Activated CD8-positive, alpha-beta T cell treated with anti-CD3 and anti-CD28 coated beads, Interleukin-2, amount 10 ng/mL, durations not matched to agents 7 days and 5 days (primary cell): Measurements from ENCODE around the gene ST6GAL2. TPM values are rescaled to one million over a fixed set of nuclear protein-coding genes. Genes with fewer than 3 reads are reported as not detected.

ENCODE experiments used
- ATAC-seq: fragments of 150-1000 bp; cut with Tn5 transposase; one replicate; pipeline ENCODE4 v1.10.0; 2021; ENCODE audit warnings: moderate library complexity
- CTCF ChIA-PET: fragments of 350-600 bp; sonication (Branson Sonifier 250); formaldehyde crosslinking; loops from one replicate; lab custom pipeline; 2021; ENCODE audit warnings: antibody characterized with exemption; lab: Charles Lee
- POLR2A ChIA-PET: fragments of 350-600 bp; sonication (Branson Sonifier 250); formaldehyde crosslinking; loops from one replicate; lab custom pipeline; 2021; ENCODE audit warnings: antibody characterized with exemption; lab: Charles Lee
- DNase-seq: peaks from one replicate; pipeline ENCODE4 v3.0.0-alpha.2; 2020
- H3K27ac Mint-ChIP-seq: one replicate; pipeline ENCODE4 v1.8.0; 2021; ENCODE audit warnings: mild to moderate bottlenecking, mixed read lengths
- H3K27me3 Mint-ChIP-seq: one replicate; pipeline ENCODE4 v1.8.0; 2021; ENCODE audit warnings: low read depth, mixed read lengths
- H3K36me3 Mint-ChIP-seq: one replicate; pipeline ENCODE4 v1.8.0; 2021; ENCODE audit warnings: low read depth, mixed read lengths
- H3K4me1 Mint-ChIP-seq: one replicate; pipeline ENCODE4 v1.8.0; 2021; ENCODE audit warnings: low read depth, mixed read lengths
- H3K4me3 Mint-ChIP-seq: one replicate; pipeline ENCODE4 v1.8.0; 2021; ENCODE audit warnings: mild to moderate bottlenecking, mixed read lengths
- H3K9me3 Mint-ChIP-seq: one replicate; pipeline ENCODE4 v1.8.0; 2022; ENCODE audit warnings: mixed read lengths; ENCODE audit not compliant: insufficient read depth
- total RNA-seq, 2 experiments: library from RNA; stranded (reverse); gene quantifications; one replicate each; pipeline ENCODE4 v1.2.3, GENCODE V29; 2021

The ST6GAL2 gene
- total RNA-seq, 2 experiments from 2014 or later: not detected

DNA sequence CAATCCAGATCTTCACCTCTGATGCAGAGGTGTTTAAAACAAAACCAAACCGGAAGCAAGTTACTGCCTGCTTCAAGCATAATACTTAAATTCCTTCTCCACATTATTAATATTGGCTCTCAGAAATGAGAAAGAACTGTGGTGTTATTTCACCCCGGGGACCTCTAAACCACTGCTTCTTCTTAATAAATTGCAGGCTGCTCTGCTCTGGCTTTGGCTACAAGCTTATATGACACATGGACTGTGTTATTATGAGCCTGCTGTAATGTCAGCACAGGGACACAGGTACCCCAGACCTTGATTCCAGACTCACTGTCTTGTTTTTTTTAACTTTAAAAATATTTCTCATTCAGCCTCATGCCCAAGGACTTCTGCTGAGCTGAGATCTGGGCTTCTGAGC lies 45.1 kb downstream of the ST6GAL2 start:
- ChIA-PET CTCF (no interaction called here), POLR2A (no interaction called here)
- ATAC-seq: no peak

DNA sequence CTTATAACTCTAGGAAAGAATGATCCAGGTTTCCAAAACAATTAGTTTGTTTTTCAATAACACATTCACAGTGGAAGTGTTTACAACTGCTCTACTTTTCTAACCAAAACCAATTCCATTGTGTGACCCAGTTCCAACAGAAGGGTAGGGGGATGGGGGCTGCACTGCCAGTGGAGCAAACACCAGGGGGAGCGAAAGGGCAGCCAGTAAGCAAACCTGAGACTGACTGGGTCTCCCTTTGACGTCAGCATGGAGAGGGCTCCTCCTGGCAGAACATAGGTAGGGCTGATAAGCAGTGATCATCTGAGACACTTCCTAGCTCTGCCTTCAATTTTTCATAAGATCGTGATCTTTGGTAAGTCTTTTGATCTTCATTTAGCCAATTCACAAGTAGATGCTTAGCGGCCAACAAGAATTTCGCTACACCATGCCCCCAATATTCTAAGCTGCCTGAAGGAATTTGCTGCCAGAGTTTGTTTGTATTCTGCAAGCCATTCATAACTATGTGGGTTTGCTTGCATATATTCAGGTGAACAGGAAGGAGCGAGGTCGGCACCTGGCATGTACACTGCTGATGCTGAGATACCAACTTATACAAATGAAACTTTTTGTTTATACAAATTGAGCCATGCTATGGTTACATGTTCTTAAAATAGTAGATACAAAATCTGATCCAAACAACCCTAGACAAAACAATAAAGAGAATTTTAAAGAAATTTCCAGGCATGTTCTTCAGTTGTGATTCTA lies 45.9 kb downstream of the ST6GAL2 start:
- POLR2A ChIA-PET: no interaction called here
- Mint-ChIP-seq H3K27ac (no peak overlapping the region), H3K27me3 (no peaks in the 10 kb centered on the region), H3K4me3 (no peak overlapping the region), H3K9me3 (no peaks in the 10 kb centered on the region), H3K4me1 (no peaks in the 10 kb centered on the region), H3K36me3 (no peaks in the 10 kb centered on the region)
- ATAC-seq: no peak
- CTCF ChIA-PET: no interaction called here
- DNase-seq: no peak

More for the DNA sequence above, 45.1 kb downstream of the ST6GAL2 start:
- DNase-seq: no peak
- H3K4me3 Mint-ChIP-seq: no peak overlapping the region
- no peaks in the 10 kb centered on the region for H3K36me3 Mint-ChIP-seq
- no peaks in the 10 kb centered on the region for H3K9me3 Mint-ChIP-seq
- no peak overlapping the region for H3K27ac Mint-ChIP-seq
- H3K4me1 Mint-ChIP-seq: no peaks in the 10 kb centered on the region
- no peaks in the 10 kb centered on the region for H3K27me3 Mint-ChIP-seq

DNA sequence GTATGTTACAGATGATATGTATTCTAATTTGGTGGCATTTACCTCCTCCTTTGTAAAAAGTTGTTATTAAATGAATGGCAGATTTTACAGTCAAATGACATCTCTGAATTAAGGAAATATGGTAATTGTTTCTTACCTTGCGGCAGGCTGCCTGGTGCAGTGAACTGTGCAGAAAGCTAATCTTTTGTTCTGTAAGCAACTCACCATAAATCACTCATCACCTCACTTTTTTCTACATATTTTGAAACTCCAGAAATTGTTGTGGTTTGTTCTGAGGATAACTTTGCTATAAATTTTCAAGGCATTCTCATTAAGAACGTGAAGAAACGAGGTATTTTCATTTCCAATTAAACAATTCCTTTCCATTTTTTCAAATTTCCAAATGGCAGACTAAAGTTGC lies 52.7 kb downstream of the ST6GAL2 start:
- H3K36me3 Mint-ChIP-seq: no peaks in the 10 kb centered on the region
- no peak overlapping the region for H3K27ac Mint-ChIP-seq
- POLR2A ChIA-PET: no interaction called here
- no peak for ATAC-seq
- H3K4me3 Mint-ChIP-seq: no peak overlapping the region
- no peaks in the 10 kb centered on the region for H3K4me1 Mint-ChIP-seq
- H3K27me3 Mint-ChIP-seq: no peaks in the 10 kb centered on the region
- H3K9me3 Mint-ChIP-seq: no peaks in the 10 kb centered on the region
- no peak for DNase-seq
- CTCF ChIA-PET: no interaction called here

DNA sequence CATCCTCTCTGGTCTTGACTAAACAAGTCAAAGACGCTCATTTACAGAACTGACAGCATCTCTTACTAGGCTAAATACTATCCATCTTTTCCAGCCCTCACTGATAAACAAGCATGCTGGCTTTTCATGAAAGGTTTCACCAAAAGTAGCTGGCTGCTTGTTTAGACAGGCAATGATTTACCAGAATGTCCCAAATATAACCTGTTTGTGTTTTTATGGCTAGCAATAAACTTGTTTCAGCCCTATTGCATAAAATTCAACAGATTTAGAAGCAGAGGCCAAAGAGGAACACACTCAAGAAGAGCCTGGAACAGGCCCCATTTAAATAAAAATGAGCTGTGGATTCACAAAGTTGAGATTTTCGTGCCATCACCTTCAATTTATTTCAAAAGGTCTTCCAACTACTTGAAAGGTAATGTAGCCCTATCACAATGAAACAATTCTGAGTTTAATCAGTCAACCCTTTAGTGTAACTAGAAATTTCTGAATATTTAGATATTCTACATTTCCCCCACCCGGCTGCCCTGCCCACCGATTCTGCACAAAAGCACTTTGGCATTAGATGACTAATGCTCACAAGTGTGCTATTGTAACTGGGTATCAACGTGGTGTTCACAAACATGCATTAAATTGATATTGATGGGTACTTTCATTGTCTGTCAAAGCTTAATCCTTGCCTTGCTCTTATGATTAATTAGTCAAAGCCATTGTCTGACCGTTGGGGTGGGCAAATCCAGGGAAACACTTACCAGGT lies 54.0 kb downstream of the ST6GAL2 start:
- DNase-seq (no peak), ATAC-seq (no peak)
- H3K4me3 Mint-ChIP-seq: no peak overlapping the region
- H3K4me1 Mint-ChIP-seq: no peaks in the 10 kb centered on the region
- no peaks in the 10 kb centered on the region for H3K36me3 Mint-ChIP-seq
- ChIA-PET POLR2A (no interaction called here), CTCF (no interaction called here)
- H3K27ac Mint-ChIP-seq: no peak overlapping the region
- no peaks in the 10 kb centered on the region for H3K27me3 Mint-ChIP-seq
- no peaks in the 10 kb centered on the region for H3K9me3 Mint-ChIP-seq

DNA sequence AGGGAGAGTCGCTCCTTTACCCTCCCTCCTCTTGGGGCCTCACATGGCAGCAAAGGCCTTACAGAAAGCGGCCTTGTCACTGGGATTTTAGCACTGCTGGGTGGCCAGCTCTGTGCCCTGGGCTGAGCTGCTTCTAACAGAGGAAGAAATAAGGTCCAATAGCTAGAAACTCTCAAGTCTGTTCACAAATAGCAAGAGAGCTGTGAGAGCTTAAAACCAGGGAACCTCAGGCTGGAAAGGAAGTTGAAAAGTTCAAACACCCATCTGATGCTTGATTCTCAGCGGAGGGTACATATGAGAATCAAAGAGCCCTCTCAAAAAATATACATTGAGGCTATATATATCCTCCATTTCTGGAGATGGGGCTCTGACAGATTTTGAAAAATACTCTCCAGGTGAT lies 54.7 kb downstream of the ST6GAL2 start:
- H3K27ac Mint-ChIP-seq: no peak overlapping the region
- ATAC-seq: no peak
- H3K4me1 Mint-ChIP-seq: no peaks in the 10 kb centered on the region
- H3K9me3 Mint-ChIP-seq: no peaks in the 10 kb centered on the region
- POLR2A ChIA-PET: no interaction called here
- H3K36me3 Mint-ChIP-seq: no peaks in the 10 kb centered on the region
- no peak for DNase-seq
- no peaks in the 10 kb centered on the region for H3K27me3 Mint-ChIP-seq
- H3K4me3 Mint-ChIP-seq: no peak overlapping the region
- CTCF ChIA-PET: no interaction called here

DNA sequence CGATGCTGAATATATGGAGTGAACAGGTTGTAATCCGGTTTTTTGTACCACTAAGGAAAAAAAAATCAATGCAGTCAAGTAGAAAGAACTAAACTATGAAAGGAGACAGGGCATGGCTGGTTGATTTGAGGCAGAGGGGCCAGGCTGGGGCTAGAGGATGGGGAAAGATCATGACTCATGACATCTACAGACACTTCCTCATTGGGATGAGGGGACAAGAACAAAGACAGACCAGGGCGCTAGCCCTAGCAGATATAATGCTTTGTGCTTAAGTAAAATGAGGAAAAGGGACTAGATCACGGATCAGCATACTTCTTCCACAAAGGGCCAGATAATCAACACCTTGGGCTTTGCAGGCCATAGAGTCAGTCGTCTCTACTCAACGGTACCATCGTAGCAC lies 55.8 kb downstream of the ST6GAL2 start:
- H3K36me3 Mint-ChIP-seq: no peaks in the 10 kb centered on the region
- CTCF ChIA-PET: no interaction called here
- H3K9me3 Mint-ChIP-seq: no peaks in the 10 kb centered on the region
- DNase-seq: no peak
- POLR2A ChIA-PET: no interaction called here
- H3K27ac Mint-ChIP-seq: no peak overlapping the region
- no peaks in the 10 kb centered on the region for H3K27me3 Mint-ChIP-seq
- no peaks in the 10 kb centered on the region for H3K4me1 Mint-ChIP-seq
- no peak for ATAC-seq
- no peak overlapping the region for H3K4me3 Mint-ChIP-seq

DNA sequence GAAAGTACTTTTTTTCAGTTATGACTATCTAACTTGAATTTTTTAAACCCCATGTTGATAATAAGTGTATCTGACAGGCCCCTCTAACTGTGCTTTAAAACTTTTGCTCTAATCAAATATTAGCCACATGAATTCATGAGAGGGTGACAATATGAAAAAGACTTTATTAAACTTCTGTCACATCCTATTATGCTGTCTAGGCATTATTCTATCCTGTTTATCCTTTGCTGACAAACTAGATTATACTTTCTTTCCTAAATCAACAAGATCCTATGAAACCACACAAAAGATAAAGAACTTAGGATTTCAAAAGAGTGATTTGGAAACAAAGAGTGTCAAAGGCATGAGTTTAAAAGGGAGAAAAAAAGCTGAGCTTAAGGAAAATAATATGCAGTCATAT lies 57.8 kb downstream of the ST6GAL2 start:
- no peak overlapping the region for H3K27ac Mint-ChIP-seq

DNA sequence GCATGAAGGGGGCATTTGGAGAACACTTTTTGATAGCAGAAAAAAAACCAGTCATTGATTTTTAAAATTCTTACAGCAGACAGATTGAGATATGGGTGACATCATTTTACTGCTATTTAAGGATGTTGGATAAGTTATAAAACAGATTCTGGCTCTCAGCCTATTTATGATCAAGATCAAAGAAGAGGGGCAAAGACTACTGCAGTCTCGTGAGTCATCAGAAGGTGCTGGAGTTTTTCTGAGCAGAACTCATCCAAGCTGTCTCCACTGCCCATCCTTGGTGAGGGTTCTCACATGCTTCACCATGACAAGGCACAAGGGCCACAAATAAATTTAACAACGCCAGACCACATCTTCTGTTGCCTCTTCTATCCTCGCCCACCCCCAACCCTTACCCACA lies 58.8 kb downstream of the ST6GAL2 start:
- Mint-ChIP-seq H3K9me3 (no peaks in the 10 kb centered on the region), H3K4me1 (no peaks in the 10 kb centered on the region), H3K27ac (no peak overlapping the region), H3K36me3 (no peaks in the 10 kb centered on the region), H3K4me3 (no peak overlapping the region), H3K27me3 (no peaks in the 10 kb centered on the region)
- ATAC-seq (no peak), DNase-seq (no peak)
- ChIA-PET CTCF (no interaction called here), POLR2A (no interaction called here)

More for the DNA sequence above, 57.8 kb downstream of the ST6GAL2 start:
- Mint-ChIP-seq H3K36me3 (no peaks in the 10 kb centered on the region), H3K27me3 (no peaks in the 10 kb centered on the region), H3K9me3 (no peaks in the 10 kb centered on the region), H3K4me3 (no peak overlapping the region), H3K4me1 (no peaks in the 10 kb centered on the region)
- ATAC-seq (no peak), DNase-seq (no peak)
- CTCF ChIA-PET: no interaction called here
- POLR2A ChIA-PET: no interaction called here

DNA sequence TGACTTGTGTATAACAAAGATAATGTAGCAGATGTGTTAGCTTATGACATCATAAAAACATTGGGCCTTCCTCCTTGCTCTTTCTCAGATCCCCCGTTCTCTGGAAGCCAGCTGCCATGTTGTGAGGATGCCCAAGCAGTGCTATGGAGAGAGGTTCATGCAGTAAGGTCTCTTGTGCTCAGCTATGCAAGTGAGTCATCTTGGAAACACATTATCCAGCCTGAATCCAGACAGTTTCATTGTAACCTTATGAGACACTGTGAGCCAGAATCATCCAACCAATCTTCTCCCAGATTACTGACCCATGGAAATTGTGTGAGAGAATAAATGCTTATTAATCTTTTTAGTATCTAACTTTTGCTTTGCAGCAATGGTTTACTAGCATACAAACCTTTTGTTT lies 60.8 kb downstream of the ST6GAL2 start:
- ChIA-PET CTCF (no interaction called here), POLR2A (no interaction called here)
- Mint-ChIP-seq H3K36me3 (no peaks in the 10 kb centered on the region), H3K27me3 (peaks cover 2% of the 10 kb centered on the region), H3K4me1 (no peaks in the 10 kb centered on the region), H3K9me3 (no peaks in the 10 kb centered on the region), H3K27ac (no peak overlapping the region), H3K4me3 (no peak overlapping the region)
- ATAC-seq: no peak
- DNase-seq: no peak

DNA sequence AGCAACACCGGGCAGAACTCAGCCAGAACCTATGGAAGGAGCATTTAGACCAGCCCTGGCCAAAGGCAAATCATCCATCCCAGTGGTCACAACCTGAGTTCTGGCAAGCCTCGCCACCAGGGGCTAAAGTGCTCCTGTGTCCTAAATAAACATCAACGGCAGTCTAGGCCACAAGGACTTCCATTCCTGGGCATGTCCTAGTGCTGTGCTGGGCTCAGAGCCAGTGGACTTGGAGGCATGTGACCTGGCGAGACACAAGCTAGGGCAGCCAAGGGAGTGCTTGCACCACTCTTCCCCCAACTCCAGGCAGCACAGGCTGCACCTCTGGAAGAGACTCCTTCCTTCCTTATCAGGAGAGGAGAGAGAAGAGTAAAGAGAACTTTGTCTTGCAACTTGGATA lies 69.0 kb downstream of the ST6GAL2 start:
- ATAC-seq (no peak), DNase-seq (no peak)
- Mint-ChIP-seq H3K4me1 (no peaks in the 10 kb centered on the region), H3K27me3 (peaks cover 2% of the 10 kb centered on the region), H3K36me3 (no peaks in the 10 kb centered on the region), H3K27ac (no peak overlapping the region), H3K9me3 (no peaks in the 10 kb centered on the region), H3K4me3 (no peak overlapping the region)
- ChIA-PET POLR2A (no interaction called here), CTCF (no interaction called here)

DNA sequence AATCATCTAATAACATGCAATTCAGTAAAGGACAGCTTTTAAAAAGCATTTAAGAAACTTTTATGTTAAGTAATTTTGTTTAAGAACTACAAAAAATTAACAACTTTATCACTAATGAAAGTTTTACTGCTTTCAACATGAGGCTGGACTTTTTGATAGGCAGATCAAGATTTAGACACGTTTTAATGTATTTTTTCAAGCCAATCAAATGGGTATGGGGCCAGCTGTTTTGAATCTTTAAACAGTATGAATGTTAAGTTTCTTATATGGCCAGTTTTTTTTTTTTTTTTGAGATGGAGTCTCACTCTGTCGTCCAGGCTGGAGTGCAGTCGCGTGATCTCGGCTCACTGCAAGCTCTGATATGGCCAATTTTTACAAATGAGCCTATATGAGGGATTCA lies 73.1 kb downstream of the ST6GAL2 start:
- no peaks in the 10 kb centered on the region for H3K9me3 Mint-ChIP-seq
- H3K27ac Mint-ChIP-seq: no peak overlapping the region
- H3K36me3 Mint-ChIP-seq: no peaks in the 10 kb centered on the region
- ChIA-PET POLR2A (no interaction called here), CTCF (no interaction called here)
- no peak overlapping the region for H3K4me3 Mint-ChIP-seq
- ATAC-seq (no peak), DNase-seq (no peak)
- no peaks in the 10 kb centered on the region for H3K4me1 Mint-ChIP-seq
- no peaks in the 10 kb centered on the region for H3K27me3 Mint-ChIP-seq

DNA sequence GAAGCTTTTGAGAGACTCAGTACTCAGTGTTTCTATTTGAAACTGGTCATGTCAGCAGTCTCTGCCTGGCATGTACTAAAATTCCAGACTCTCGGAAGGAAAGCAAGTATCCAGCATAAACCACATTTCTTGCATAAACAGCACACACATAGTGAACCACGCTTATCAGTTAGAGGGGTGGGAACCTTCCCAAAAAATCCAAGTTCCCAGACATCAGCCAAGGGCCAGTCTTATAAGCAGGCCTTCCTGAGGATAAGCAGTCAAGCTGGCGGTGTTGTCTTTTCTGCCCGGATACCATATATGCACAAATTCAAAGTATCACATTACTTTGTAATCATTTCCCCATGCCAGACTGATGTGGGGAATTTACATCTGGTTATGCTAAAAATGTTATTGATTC lies 73.6 kb downstream of the ST6GAL2 start:
- no peak for ATAC-seq
- POLR2A ChIA-PET: no interaction called here
- no peak overlapping the region for H3K27ac Mint-ChIP-seq
- DNase-seq: no peak
- CTCF ChIA-PET: no interaction called here
- H3K4me3 Mint-ChIP-seq: no peak overlapping the region
- no peaks in the 10 kb centered on the region for H3K27me3 Mint-ChIP-seq
- H3K4me1 Mint-ChIP-seq: no peaks in the 10 kb centered on the region
- no peaks in the 10 kb centered on the region for H3K9me3 Mint-ChIP-seq
- H3K36me3 Mint-ChIP-seq: no peaks in the 10 kb centered on the region
